ENCODE data around the gene POC5. TPM values are rescaled to one million over a fixed set of nuclear protein-coding genes. Genes with fewer than 3 reads are reported as not detected.

The POC5 gene
- total and polyA plus RNA-seq, 2 of the 8 experiments (the other 6 are each of a cell fraction or from before 2014, with no cell fraction given), result 11.2 to 12.1 TPM

DNA sequence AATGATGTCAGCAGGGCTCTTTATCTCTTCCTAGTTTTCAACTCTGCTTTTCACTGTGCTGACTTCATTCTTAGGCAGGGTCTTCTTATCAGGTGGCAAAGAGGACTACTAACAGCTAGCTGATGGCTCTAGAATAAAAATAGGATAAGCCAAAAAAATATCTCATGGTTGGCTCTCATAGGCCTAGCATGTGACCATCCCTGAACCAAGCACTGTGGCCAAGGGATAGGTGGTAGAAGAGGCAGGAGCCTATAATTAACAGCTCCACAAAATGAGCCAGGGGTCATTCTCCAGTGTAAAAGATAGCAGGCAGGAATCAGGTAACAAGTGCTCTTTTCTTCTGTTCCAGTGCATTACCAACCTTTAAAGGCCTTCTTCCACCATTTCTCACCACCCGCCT is 84.9 kb downstream of the POC5 start:
- no peaks in the 10 kb centered on the region for H3K4me1 ChIP-seq (replicated peaks in 1 of 4; ENCODE audit: control insufficient read depth in 3 of 4, insufficient read depth in 4 of 4, low read length in 3 of 4)
- no peak overlapping the region for H3K23ac ChIP-seq (ENCODE audit: insufficient read length)
- TF ChIP-seq RBBP5 (IDR thresholded peaks at IDR 0.05; ENCODE audit: borderline replicate concordance, low read depth, low read length) (no peak), RAD21 (IDR thresholded peaks at IDR 0.05 in 1 of 2, conservative IDR thresholded peaks at IDR 0.05 in 1 of 2; ENCODE audit: low read depth in 2 of 2, low read length in 2 of 2) (no peak), TAF1 (IDR thresholded peaks at IDR 0.05; ENCODE audit: low read depth, low read length) (no peak), GTF2F1 (IDR thresholded peaks at IDR 0.05; ENCODE audit: borderline replicate concordance, low read depth, low read length) (no peak), POLR2AphosphoS5 (IDR thresholded peaks at IDR 0.05; ENCODE audit: low read depth, low read length) (no peak), SIRT6 (IDR thresholded peaks at IDR 0.05; ENCODE audit: low read length) (no peak), HDAC6 (IDR thresholded peaks at IDR 0.05; ENCODE audit: low read depth, low read length) (no peak), CBX5 (IDR thresholded peaks at IDR 0.05; ENCODE audit: low read depth, low read length) (no peak)
- H3K36me3 ChIP-seq (ENCODE audit: control insufficient read depth in 2 of 4, insufficient read depth in 4 of 4, low read length in 3 of 4), result no peaks in the 10 kb centered on the region
- no peaks in the 10 kb centered on the region for H3K79me1 ChIP-seq (ENCODE audit: low read depth, low read length)
- DNase-seq (ENCODE audit: low read depth in 1 of 2, low spot score in 2 of 2), result no peak
- H3K9ac ChIP-seq (replicated peaks in 1 of 4; ENCODE audit: extremely low read depth in 1 of 4, low read depth in 3 of 4, low read length in 3 of 4), result no peak overlapping the region
- ChIA-PET POLR2A (ENCODE audit: partially characterized antibody) (no interaction called here), CTCF (ENCODE audit: partially characterized antibody) (interaction anchor here (0.7 kb wide), 1 partner anchor 13 kb away, joined by 3 read pairs; no protein-coding TSS in a partner anchor)
- no peak overlapping the region for H3K14ac ChIP-seq (ENCODE audit: insufficient read length)
- H4K5ac ChIP-seq (ENCODE audit: insufficient read length, low read depth, low read length), result no peak overlapping the region
- no peak for FAIRE-seq
- H2BK15ac ChIP-seq (ENCODE audit: low read length), result no peak overlapping the region
- H3K27me3 ChIP-seq (replicated peaks in 1 of 4; ENCODE audit: control insufficient read depth in 3 of 4, extremely low read depth in 1 of 4, insufficient read depth in 3 of 4, low read length in 3 of 4), result peaks cover 0 to 2% (median 0%) of the 10 kb centered on the region in 4 experiments; a peak in 1 of 7 replicates
- H3K79me2 ChIP-seq (ENCODE audit: control insufficient read depth in 1 of 2, insufficient read depth in 2 of 2, low read length in 2 of 2), result no peaks in the 10 kb centered on the region
- H4K8ac ChIP-seq (ENCODE audit: extremely low read depth, insufficient read depth, low read length), result no peak overlapping the region
- no peak overlapping the region for H3K27ac ChIP-seq (ENCODE audit: low read depth, low read length)
- no peaks in the 10 kb centered on the region; the same call in 1 of the 2 replicates for H3K23me2 ChIP-seq (ENCODE audit: low read depth, low read length)
- no peak overlapping the region for H3K18ac ChIP-seq (ENCODE audit: extremely low read depth, low read length)
- no peak overlapping the region for H2BK12ac ChIP-seq (ENCODE audit: low read depth, low read length)
- no peak overlapping the region for H2AFZ ChIP-seq (ENCODE audit: low read length)
- no peak overlapping the region for H2BK20ac ChIP-seq (ENCODE audit: low read length)
- no peak overlapping the region for H2BK120ac ChIP-seq (replicated peaks; ENCODE audit: low read depth, low read length)
- H3K9me3 ChIP-seq (ENCODE audit: insufficient read depth in 2 of 2, low read depth in 1 of 2, low read length in 1 of 2), result no peaks in the 10 kb centered on the region
- no peak overlapping the region for H2AK5ac ChIP-seq (ENCODE audit: low read depth, low read length)
- H3K56ac ChIP-seq (replicated peaks; ENCODE audit: insufficient read length, low read depth, low read length), result no peak overlapping the region
- WGBS, 2 experiments (ENCODE audit: extremely low coverage in 1 of 2, insufficient coverage in 1 of 2, insufficient read length in 1 of 2, insufficient replicate concordance in 2 of 2, low coverage in 1 of 2, low lambda C conversion rate in 2 of 2, missing lambda C conversion rate in 1 of 2), result 94% methylated on average over 1 of the region's 1 CpG; no CpG with 5 or more reads in 1 of the 2 experiments
- no peak overlapping the region for H3K4me3 ChIP-seq (ENCODE audit: extremely low read depth in 1 of 4, insufficient read depth in 2 of 4, low read depth in 3 of 4, low read length in 4 of 4)
- no peak overlapping the region for H3K4ac ChIP-seq (replicated peaks; ENCODE audit: insufficient read length, low read depth, low read length)
- H3K4me2 ChIP-seq (ENCODE audit: insufficient read depth in 1 of 2, low read depth in 2 of 2, low read length in 2 of 2), result no peak overlapping the region
- no peaks in the 10 kb centered on the region for H4K20me1 ChIP-seq (replicated peaks in 1 of 2; ENCODE audit: control insufficient read depth in 1 of 2, insufficient read depth in 2 of 2, low read length in 2 of 2)
- H4K91ac ChIP-seq (replicated peaks; ENCODE audit: insufficient read length, low read length), result no peak overlapping the region
- no peak overlapping the region for H2BK5ac ChIP-seq (ENCODE audit: low read depth, low read length)

All from H1 (cell line).